Gastrocnemius medialis (tissue), 4 donors: ENCODE measurements around the gene MYO1G. TPM values are rescaled to one million over a fixed set of nuclear protein-coding genes. Genes with fewer than 3 reads are reported as not detected.
"Not testable (repeated sequence)": the region's sequence is repeated elsewhere in the genome, so short reads cannot be mapped to it uniquely, and the experiment has no call there.

ENCODE experiments used
- ATAC-seq, 2 donors: fragments of 150-250 bp; one replicate each; pipeline ENCODE4 v1.9.1; 2016
- DNase-seq, 2 donors: peaks; one replicate each; pipeline ENCODE4 v3.0.0-alpha.2; 2019
- H3K27ac ChIP-seq, 4 donors: fragments of 200-600 bp; sonication (generic); 1 replicate in 1 of 4; 2 replicates in 3 of 4; pipeline ENCODE4 v1.5.1; 2016 to 2018; ENCODE audit warnings: mild to moderate bottlenecking in 2 of 4, moderate library complexity in 1 of 4
- H3K27me3 ChIP-seq, 3 donors: fragments of 200-600 bp; sonication (generic) in 2 of 3; 1 replicate in 1 of 3; 2 replicates in 2 of 3; pipeline versions ENCODE4 v1.5.1 to v1.6.0; 2016 to 2019; ENCODE audit warnings: mild to moderate bottlenecking in 1 of 3, moderate library complexity in 1 of 3
- H3K36me3 ChIP-seq, 2 donors: fragments of 200-600 bp; sonication (generic) in 1 of 2; one replicate each; pipeline ENCODE4 v1.5.1; 2017 to 2018
- H3K4me1 ChIP-seq, 2 donors: fragments of 200-600 bp; sonication (generic) in 1 of 2; one replicate each; pipeline ENCODE4 v1.5.1; 2016 to 2017; ENCODE audit warnings: mild to moderate bottlenecking in 2 of 2
- H3K4me3 ChIP-seq, 4 donors: fragments of 200-600 bp; sonication (generic) in 3 of 4; 1 replicate in 1 of 4; 2 replicates in 3 of 4; pipeline ENCODE4 v1.5.1; 2016 to 2019; ENCODE audit warnings: mild to moderate bottlenecking in 2 of 4
- H3K9me3 ChIP-seq, 3 donors: fragments of 200-600 bp; sonication (generic) in 2 of 3; 1 replicate in 1 of 3; 2 replicates in 2 of 3; pipeline ENCODE4 v1.5.1; 2016 to 2019
- POLR2A ChIP-seq, 2 donors: fragments of 450-650 bp; IDR thresholded peaks; one replicate each; pipeline ENCODE4 v1.6.1; 2017; ENCODE audit warnings: antibody characterized with exemption in 2 of 2, mild to moderate bottlenecking in 2 of 2, moderate library complexity in 2 of 2
- in situ Hi-C, 4 donors: fragments of 200-750 bp; cut with MboI; loops; one replicate each; pipeline versions ENCODE4 v1.15.0 to v1.8.0; 2017; ENCODE audit warnings: low sequenced_read_pairs in 4 of 4
- intact Hi-C: fragments of 100-400 bp; cut with DNase I; formaldehyde crosslinking; loops from one replicate; pipeline ENCODE4 v1.15.1; 2023; ENCODE audit warnings: low total_unique reads
- total RNA-seq, 4 donors: library from RNA; depleted of rRNA; stranded (reverse); fragments of >200 nt; gene quantifications; one replicate each; pipeline versions ENCODE4 v1.1.0 to v1.2.3, GENCODE V29; 2016
- TF ChIP-seq, protein P1 (sequence below), 5 experiments: fragments of 450-650 bp in 3 of 5; fragments of 200-600 bp in 2 of 5; sonication (generic) in 2 of 5; IDR thresholded peaks in 4 of 5; conservative IDR thresholded peaks in 1 of 5; 1 replicate in 4 of 5; 2 replicates in 1 of 5; pipeline ENCODE4 v1.5.1; 2016 to 2019; ENCODE audit warnings: antibody characterized with exemption in 5 of 5, mild to moderate bottlenecking in 3 of 5, moderate library complexity in 3 of 5

Gene MYO1G
- total RNA-seq, 4 donors from 2014 or later = 0.61 to 1.4 (median 1.3) TPM; not detected in 1

- H3K9me3 ChIP-seq = no peaks in the 10 kb centered on the region
- intact Hi-C loops (no loop called here), in situ Hi-C loops (loop anchor here in 1 of 4 donors (10.0 kb wide), 2 partner anchors 109 to 411 kb away; partner anchors contain the start of gene TMED4)
- H3K27me3 ChIP-seq = no peaks in the 10 kb centered on the region
- no peak overlapping the region for H3K27ac ChIP-seq
- TF ChIP-seq, protein P1, sequence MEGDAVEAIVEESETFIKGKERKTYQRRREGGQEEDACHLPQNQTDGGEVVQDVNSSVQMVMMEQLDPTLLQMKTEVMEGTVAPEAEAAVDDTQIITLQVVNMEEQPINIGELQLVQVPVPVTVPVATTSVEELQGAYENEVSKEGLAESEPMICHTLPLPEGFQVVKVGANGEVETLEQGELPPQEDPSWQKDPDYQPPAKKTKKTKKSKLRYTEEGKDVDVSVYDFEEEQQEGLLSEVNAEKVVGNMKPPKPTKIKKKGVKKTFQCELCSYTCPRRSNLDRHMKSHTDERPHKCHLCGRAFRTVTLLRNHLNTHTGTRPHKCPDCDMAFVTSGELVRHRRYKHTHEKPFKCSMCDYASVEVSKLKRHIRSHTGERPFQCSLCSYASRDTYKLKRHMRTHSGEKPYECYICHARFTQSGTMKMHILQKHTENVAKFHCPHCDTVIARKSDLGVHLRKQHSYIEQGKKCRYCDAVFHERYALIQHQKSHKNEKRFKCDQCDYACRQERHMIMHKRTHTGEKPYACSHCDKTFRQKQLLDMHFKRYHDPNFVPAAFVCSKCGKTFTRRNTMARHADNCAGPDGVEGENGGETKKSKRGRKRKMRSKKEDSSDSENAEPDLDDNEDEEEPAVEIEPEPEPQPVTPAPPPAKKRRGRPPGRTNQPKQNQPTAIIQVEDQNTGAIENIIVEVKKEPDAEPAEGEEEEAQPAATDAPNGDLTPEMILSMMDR (IDR thresholded peaks at IDR 0.05 in 4 of 5, conservative IDR thresholded peaks at IDR 0.05 in 1 of 5) = no peak
- TF ChIP-seq POLR2A (IDR thresholded peaks at IDR 0.05) = no peak
- H3K4me1 ChIP-seq = peaks cover 1 to 7% of the 10 kb centered on the region in 2 donors
- no peak overlapping the region for H3K4me3 ChIP-seq
- H3K36me3 ChIP-seq = no peaks in the 10 kb centered on the region
- ATAC-seq (no peak), DNase-seq (no peak)
Measured at GRCh38 chr7:44995555-44996493, 17.0 kb upstream of the MYO1G start.

DNA sequence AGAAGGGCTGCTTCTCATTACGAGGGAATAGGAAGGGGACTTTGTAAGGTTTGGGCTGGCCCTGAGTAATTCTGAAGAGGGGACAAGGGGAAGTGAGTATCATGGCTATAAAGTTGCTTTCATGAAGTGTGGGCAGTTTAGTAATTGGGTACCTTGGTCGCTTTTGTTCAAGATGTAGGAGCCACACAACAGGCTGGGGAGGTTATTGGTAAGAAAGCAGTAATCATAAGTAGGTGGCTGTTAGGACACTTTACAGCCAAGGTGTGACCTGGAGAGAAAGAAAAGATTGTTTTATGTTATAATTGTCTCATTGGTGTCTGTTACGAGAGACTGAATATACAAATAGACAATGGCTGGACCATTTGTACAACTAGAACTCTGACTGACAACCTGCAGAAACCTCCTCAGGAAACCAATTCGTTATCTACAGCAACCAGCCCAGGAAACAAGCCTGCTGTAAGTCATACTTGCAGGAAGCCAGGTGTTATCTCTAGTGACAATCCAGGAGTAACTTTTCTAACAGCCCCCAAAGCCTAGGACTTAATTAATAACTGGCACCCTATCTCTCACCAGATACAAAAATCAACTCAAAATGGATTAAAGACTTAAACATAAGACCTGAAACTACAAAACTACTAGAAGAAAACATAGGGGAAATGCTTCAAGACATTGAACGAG lies 16.2 kb upstream of the MYO1G start:
- in situ Hi-C loops (loop anchor here in 1 of 4 donors (10.0 kb wide), 2 partner anchors 110 to 410 kb away; partner anchors contain the start of gene TMED4), intact Hi-C loops (no loop called here)
- H3K4me1 ChIP-seq = peaks cover 0 to 4% of the 10 kb centered on the region in 2 donors
- no peak overlapping the region for H3K4me3 ChIP-seq
- H3K27ac ChIP-seq = no peak overlapping the region
- H3K27me3 ChIP-seq = no peaks in the 10 kb centered on the region
- H3K36me3 ChIP-seq = no peaks in the 10 kb centered on the region
- TF ChIP-seq, protein P1 (IDR thresholded peaks at IDR 0.05 in 4 of 5, conservative IDR thresholded peaks at IDR 0.05 in 1 of 5) = no peak
- no peak for TF ChIP-seq POLR2A (IDR thresholded peaks at IDR 0.05)
- ATAC-seq = no peak
- H3K9me3 ChIP-seq = no peaks in the 10 kb centered on the region
- no peak for DNase-seq

DNA sequence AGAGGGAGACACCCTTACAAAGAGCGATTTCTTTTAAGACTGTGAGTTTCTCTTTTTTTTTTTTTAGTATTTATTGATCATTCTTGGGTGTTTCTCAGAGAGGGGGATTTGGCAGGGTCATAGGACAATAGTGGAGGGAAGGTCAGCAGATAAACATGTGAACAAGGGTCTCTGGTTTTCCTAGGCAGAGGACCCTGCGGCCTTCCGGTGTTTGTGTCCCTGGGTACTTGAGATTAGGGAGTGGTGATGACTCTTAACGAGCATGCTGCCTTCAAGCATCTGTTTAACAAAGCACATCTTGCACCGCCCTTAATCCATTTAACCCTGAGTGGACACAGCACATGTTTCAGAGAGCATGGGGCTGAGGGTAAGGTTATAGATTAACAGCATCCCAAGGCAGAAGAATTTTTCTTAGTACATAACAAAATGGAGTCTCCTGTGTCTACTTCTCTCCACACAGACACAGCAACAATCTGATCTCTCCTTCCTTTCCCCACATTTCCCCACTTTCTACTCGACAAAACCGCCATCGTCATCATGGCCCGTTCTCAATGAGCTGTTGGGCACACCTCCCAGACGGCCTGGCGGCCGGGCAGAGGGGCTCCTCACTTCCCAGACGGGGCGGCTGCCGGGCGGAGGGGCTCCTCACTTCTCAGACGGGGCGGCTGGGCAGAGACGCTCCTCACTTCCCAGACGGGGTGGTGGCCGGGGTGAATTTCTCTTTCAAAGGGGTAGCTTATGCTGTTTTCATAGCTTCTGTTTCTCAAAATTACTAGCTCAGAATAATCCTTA lies 13.4 kb upstream of the MYO1G start:
- H3K4me3 ChIP-seq, H3K27me3 ChIP-seq, DNase-seq, H3K4me1 ChIP-seq, intact Hi-C loops, ATAC-seq, H3K27ac ChIP-seq, H3K9me3 ChIP-seq, H3K36me3 ChIP-seq: not testable (repeated sequence)
- in situ Hi-C loops = loop anchor here in 1 of 4 donors (10.0 kb wide), 2 partner anchors 113 to 407 kb away; partner anchors contain the start of gene TMED4

DNA sequence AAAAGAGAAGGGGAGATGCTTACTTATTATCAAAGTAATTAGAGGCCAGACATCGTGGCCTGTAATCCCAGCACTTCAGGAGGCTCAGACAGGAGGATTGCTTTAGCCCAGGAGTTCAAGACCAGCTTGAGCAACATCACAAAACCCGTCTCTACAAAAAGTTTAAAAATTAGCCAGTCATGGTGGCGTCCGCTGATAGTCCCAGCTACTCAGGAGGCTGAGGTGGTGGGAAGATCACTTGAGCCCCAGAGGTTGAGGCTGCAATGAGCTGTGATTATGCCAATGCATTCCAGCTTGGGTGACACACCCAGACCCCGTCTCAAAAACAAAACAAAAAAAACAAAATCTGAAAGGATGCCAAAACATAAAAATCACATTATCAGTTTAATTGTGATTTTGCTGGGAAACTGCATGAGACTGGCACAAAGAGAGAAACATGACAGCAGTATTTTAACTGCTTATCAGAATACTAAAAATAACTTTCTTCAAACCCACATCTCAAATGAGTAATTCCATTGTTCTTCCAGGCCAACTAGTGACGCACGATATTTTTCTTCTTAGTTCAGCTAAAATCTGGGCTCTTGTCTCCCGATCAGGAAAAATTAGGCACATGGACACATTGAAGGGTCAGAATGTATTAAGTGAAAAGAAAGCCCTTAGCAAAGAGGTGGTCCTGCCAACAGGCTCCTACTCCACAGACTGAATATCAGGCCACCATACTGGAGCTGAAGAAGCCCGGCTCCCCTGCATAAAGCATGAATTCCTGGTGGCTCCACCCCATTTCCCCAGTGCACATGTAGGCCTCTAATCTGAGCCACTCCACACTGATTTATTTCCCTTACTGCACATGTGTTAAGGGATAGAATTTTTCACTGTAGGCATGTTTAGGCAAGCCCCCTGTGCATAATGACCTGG lies 11.6 kb upstream of the MYO1G start:
- in situ Hi-C loops = loop anchor here in 1 of 4 donors (10.0 kb wide), 2 partner anchors 114 to 406 kb away; partner anchors contain the start of gene TMED4
- no peaks in the 10 kb centered on the region for H3K27me3 ChIP-seq
- H3K4me1 ChIP-seq = peaks cover 11 to 13% of the 10 kb centered on the region in 2 donors
- TF ChIP-seq, protein P1 (IDR thresholded peaks at IDR 0.05 in 4 of 5, conservative IDR thresholded peaks at IDR 0.05 in 1 of 5) = no peak
- TF ChIP-seq POLR2A (IDR thresholded peaks at IDR 0.05) = no peak
- H3K27ac ChIP-seq = peak overlapping the region in 1 of 4 donors; percentile 8
- no peak for ATAC-seq
- no peak for DNase-seq
- H3K9me3 ChIP-seq = no peaks in the 10 kb centered on the region
- H3K4me3 ChIP-seq = no peak overlapping the region
- intact Hi-C loops = no loop called here
- no peaks in the 10 kb centered on the region for H3K36me3 ChIP-seq
